22Rv1 (cell line): Measurements from ENCODE around the gene RELA.

Experiments used
- ZFX ChIP-seq: fragments of 450-650 bp; IDR thresholded peaks from 2 replicates; pipeline ENCODE4 v1.6.1; 2017; ENCODE audit warnings: antibody characterized with exemption, borderline replicate concordance
- TF ChIP-seq, protein P1 (sequence below): fragments of 450-650 bp; IDR thresholded peaks from 2 replicates; pipeline ENCODE4 v1.5.1; 2017; ENCODE audit warnings: mild to moderate bottlenecking

DNA sequence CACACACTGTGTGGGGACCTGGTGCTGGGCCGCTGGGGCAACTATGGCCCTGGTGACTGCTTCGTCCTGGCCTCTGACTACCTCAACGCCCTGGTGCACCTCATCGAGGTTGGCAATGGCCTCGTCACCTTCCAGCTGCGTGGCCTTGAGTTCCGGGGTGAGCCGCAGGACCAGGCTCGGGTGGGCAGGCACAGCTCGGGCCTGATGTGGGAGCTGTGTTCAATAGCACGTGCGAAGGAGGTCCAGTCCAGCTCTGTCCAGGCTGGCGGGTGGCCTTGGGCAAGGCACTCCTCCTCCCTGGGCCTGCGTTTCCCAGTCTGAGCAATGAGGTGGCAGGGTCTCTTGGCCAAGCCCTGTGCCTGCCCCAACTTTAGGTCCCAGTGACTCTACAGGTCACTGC, 33.1 kb downstream of the RELA start:
- TF ChIP-seq, protein P1, sequence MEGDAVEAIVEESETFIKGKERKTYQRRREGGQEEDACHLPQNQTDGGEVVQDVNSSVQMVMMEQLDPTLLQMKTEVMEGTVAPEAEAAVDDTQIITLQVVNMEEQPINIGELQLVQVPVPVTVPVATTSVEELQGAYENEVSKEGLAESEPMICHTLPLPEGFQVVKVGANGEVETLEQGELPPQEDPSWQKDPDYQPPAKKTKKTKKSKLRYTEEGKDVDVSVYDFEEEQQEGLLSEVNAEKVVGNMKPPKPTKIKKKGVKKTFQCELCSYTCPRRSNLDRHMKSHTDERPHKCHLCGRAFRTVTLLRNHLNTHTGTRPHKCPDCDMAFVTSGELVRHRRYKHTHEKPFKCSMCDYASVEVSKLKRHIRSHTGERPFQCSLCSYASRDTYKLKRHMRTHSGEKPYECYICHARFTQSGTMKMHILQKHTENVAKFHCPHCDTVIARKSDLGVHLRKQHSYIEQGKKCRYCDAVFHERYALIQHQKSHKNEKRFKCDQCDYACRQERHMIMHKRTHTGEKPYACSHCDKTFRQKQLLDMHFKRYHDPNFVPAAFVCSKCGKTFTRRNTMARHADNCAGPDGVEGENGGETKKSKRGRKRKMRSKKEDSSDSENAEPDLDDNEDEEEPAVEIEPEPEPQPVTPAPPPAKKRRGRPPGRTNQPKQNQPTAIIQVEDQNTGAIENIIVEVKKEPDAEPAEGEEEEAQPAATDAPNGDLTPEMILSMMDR, result no peak
- no peak for TF ChIP-seq ZFX
